ENCODE data around the gene CLK1. TPM values are rescaled to one million over a fixed set of nuclear protein-coding genes. Genes with fewer than 3 reads are reported as not detected.

Gene CLK1
- total and polyA plus RNA-seq, 9 of the 15 experiments (the other 6 are each of a cell fraction or from before 2014, with no cell fraction given), result 29.3 to 99.2 (median 47.0) TPM

DNA sequence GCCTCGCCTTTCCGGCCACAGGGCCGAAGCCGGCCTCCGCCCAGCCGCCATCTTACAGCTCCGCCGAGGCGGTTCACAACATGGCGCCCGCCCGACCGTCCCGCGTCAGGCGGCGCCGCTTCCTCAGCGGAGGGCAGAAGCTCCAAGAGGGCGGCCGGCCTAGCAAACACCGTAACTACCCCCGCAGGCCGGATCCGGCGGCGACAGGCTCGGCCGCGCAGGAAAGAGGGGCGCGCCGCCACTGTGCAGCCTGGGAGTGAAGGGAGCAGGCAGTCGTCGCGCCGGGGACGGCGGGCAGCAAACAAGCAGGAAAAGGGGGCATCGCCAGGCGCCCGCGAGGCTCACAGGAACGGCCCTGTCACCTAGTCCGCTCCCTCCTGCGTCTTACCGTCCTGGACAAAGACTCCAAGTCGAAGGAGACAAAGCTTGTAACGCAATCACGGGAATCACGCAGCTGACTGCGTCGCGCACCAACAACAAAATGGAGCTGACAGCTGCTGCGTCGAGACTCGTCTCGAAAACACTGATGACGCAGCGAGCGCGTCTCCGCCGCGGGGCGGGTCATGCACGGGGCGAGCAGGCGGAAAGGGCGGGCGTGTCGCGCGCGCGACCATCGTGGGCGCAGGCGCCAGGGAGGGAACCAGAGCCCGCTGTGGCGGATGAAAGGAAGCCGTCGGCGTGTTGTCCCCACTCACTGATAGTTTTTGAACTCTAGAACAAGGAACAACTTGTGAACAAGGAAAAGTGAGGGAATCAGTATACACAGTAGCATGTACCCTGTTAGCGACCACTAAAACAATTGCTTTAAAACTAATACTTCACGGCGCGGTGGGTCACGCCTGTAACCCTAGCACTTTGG is at the start of gene CLK1 (continued):
- TF ChIP-seq, protein P1, sequence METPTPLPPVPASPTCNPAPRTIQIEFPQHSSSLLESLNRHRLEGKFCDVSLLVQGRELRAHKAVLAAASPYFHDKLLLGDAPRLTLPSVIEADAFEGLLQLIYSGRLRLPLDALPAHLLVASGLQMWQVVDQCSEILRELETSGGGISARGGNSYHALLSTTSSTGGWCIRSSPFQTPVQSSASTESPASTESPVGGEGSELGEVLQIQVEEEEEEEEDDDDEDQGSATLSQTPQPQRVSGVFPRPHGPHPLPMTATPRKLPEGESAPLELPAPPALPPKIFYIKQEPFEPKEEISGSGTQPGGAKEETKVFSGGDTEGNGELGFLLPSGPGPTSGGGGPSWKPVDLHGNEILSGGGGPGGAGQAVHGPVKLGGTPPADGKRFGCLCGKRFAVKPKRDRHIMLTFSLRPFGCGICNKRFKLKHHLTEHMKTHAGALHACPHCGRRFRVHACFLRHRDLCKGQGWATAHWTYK (CRISPR knock-in tag; IDR thresholded peaks at IDR 0.05), result 0 out of 2 replicates have a peak, but pooled peaks have one; percentile 30
- TF ChIP-seq, protein P2, sequence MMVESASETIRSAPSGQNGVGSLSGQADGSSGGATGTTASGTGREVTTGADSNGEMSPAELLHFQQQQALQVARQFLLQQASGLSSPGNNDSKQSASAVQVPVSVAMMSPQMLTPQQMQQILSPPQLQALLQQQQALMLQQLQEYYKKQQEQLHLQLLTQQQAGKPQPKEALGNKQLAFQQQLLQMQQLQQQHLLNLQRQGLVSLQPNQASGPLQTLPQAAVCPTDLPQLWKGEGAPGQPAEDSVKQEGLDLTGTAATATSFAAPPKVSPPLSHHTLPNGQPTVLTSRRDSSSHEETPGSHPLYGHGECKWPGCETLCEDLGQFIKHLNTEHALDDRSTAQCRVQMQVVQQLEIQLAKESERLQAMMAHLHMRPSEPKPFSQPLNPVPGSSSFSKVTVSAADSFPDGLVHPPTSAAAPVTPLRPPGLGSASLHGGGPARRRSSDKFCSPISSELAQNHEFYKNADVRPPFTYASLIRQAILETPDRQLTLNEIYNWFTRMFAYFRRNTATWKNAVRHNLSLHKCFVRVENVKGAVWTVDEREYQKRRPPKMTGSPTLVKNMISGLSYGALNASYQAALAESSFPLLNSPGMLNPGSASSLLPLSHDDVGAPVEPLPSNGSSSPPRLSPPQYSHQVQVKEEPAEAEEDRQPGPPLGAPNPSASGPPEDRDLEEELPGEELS (CRISPR knock-in tag; IDR thresholded peaks at IDR 0.05; ENCODE audit: borderline replicate concordance), result no peak
- TF ChIP-seq ZFX (CRISPR knock-in tag; IDR thresholded peaks at IDR 0.05) (peak; percentile 92), MCM5 (IDR thresholded peaks at IDR 0.05; ENCODE audit: low read depth) (no peak), ZNF140 (CRISPR knock-in tag; IDR thresholded peaks at IDR 0.05) (no peak), CHCHD3 (CRISPR knock-in tag; IDR thresholded peaks at IDR 0.05) (no peak), NONO (IDR thresholded peaks at IDR 0.05; ENCODE audit: low read depth in 2 of 2, low read length in 1 of 2) (peak in 1 of 2 experiments; percentile 59; a peak in 2 of 4 replicates), NR4A1 (CRISPR knock-in tag; IDR thresholded peaks at IDR 0.05) (no peak), NR4A1 (tag; IDR thresholded peaks at IDR 0.05) (no peak), ZNF212 (CRISPR knock-in tag; IDR thresholded peaks at IDR 0.05) (no peak), CBX5 (IDR thresholded peaks at IDR 0.05; ENCODE audit: borderline replicate concordance, low read depth) (no peak), HNRNPK (IDR thresholded peaks at IDR 0.05; ENCODE audit: low read depth, low read length, poor library complexity, severe bottlenecking) (no peak)
- TF ChIP-seq, protein P3, sequence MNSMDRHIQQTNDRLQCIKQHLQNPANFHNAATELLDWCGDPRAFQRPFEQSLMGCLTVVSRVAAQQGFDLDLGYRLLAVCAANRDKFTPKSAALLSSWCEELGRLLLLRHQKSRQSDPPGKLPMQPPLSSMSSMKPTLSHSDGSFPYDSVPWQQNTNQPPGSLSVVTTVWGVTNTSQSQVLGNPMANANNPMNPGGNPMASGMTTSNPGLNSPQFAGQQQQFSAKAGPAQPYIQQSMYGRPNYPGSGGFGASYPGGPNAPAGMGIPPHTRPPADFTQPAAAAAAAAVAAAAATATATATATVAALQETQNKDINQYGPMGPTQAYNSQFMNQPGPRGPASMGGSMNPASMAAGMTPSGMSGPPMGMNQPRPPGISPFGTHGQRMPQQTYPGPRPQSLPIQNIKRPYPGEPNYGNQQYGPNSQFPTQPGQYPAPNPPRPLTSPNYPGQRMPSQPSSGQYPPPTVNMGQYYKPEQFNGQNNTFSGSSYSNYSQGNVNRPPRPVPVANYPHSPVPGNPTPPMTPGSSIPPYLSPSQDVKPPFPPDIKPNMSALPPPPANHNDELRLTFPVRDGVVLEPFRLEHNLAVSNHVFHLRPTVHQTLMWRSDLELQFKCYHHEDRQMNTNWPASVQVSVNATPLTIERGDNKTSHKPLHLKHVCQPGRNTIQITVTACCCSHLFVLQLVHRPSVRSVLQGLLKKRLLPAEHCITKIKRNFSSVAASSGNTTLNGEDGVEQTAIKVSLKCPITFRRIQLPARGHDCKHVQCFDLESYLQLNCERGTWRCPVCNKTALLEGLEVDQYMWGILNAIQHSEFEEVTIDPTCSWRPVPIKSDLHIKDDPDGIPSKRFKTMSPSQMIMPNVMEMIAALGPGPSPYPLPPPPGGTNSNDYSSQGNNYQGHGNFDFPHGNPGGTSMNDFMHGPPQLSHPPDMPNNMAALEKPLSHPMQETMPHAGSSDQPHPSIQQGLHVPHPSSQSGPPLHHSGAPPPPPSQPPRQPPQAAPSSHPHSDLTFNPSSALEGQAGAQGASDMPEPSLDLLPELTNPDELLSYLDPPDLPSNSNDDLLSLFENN (IDR thresholded peaks at IDR 0.05; ENCODE audit: low read depth in 2 of 2, low read length in 2 of 2), result no peak
- TF ChIP-seq, protein P4, sequence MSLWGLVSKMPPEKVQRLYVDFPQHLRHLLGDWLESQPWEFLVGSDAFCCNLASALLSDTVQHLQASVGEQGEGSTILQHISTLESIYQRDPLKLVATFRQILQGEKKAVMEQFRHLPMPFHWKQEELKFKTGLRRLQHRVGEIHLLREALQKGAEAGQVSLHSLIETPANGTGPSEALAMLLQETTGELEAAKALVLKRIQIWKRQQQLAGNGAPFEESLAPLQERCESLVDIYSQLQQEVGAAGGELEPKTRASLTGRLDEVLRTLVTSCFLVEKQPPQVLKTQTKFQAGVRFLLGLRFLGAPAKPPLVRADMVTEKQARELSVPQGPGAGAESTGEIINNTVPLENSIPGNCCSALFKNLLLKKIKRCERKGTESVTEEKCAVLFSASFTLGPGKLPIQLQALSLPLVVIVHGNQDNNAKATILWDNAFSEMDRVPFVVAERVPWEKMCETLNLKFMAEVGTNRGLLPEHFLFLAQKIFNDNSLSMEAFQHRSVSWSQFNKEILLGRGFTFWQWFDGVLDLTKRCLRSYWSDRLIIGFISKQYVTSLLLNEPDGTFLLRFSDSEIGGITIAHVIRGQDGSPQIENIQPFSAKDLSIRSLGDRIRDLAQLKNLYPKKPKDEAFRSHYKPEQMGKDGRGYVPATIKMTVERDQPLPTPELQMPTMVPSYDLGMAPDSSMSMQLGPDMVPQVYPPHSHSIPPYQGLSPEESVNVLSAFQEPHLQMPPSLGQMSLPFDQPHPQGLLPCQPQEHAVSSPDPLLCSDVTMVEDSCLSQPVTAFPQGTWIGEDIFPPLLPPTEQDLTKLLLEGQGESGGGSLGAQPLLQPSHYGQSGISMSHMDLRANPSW (CRISPR knock-in tag; IDR thresholded peaks at IDR 0.05), result peak; percentile 56; the same call in 1 of the 2 replicates
- TF ChIP-seq, protein P5, sequence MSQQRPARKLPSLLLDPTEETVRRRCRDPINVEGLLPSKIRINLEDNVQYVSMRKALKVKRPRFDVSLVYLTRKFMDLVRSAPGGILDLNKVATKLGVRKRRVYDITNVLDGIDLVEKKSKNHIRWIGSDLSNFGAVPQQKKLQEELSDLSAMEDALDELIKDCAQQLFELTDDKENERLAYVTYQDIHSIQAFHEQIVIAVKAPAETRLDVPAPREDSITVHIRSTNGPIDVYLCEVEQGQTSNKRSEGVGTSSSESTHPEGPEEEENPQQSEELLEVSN (IDR thresholded peaks at IDR 0.05; ENCODE audit: borderline replicate concordance in 1 of 2, extremely low read depth in 1 of 2, insufficient read depth in 1 of 2, insufficient read length in 1 of 2, low read depth in 1 of 2, low read length in 1 of 2, poor library complexity in 1 of 2, severe bottlenecking in 1 of 2), result peak; percentile 94 to 98

Data from K562 (cell line).